Neuronal stem cell (in vitro differentiated cells): ENCODE results near the gene RRBP1.

ENCODE experiments used
- DNase-seq: peaks from one replicate; pipeline ENCODE4 v3.0.0-alpha.2; 2013; ENCODE audit warnings: low spot score
- H2AFZ ChIP-seq: one replicate; pipeline ENCODE4 v1.6.1; 2013; ENCODE audit warnings: mild to moderate bottlenecking, low read length, inconsistent platforms
- H2AK5ac ChIP-seq: 2 replicates; pipeline ENCODE4 v1.6.1; 2013; ENCODE audit warnings: low read depth, mild to moderate bottlenecking, inconsistent platforms, low read length, moderate library complexity, mixed read lengths
- H2BK120ac ChIP-seq: 2 replicates; pipeline ENCODE4 v1.6.1; 2013; ENCODE audit warnings: low read depth, mild to moderate bottlenecking, inconsistent platforms, low read length, moderate library complexity, mixed read lengths
- H2BK12ac ChIP-seq: one replicate; pipeline ENCODE4 v1.6.1; 2013; ENCODE audit warnings: low read length, inconsistent platforms
- H2BK15ac ChIP-seq: 2 replicates; pipeline ENCODE4 v1.6.1; 2013; ENCODE audit warnings: mild to moderate bottlenecking, low read length, inconsistent platforms, mixed read lengths
- H2BK5ac ChIP-seq: one replicate; pipeline ENCODE4 v1.6.1; 2013; ENCODE audit warnings: inconsistent platforms, mild to moderate bottlenecking, low read length, moderate library complexity
- H3K14ac ChIP-seq: one replicate; pipeline ENCODE4 v1.6.1; 2013; ENCODE audit warnings: low read length, inconsistent platforms
- H3K18ac ChIP-seq: 2 replicates; pipeline ENCODE4 v1.6.1; 2013; ENCODE audit warnings: low read length, inconsistent platforms
- H3K23ac ChIP-seq: 2 replicates; pipeline ENCODE4 v1.6.1; 2013; ENCODE audit warnings: low read depth, mild to moderate bottlenecking, mixed read lengths, low read length, inconsistent platforms; ENCODE audit not compliant: poor library complexity
- H3K27ac ChIP-seq: replicated peaks from 3 replicates; pipeline ENCODE4 v1.5.1; 2013; ENCODE audit warnings: low read length, inconsistent platforms
- H3K27me3 ChIP-seq, 3 experiments: 2 replicates each; pipeline ENCODE4 v1.6.1; 2013; ENCODE audit warnings: low read length in 3 of 3, mild to moderate bottlenecking in 2 of 3, inconsistent platforms in 1 of 3, low read depth in 1 of 3, mixed read lengths in 1 of 3, moderate library complexity in 1 of 3; ENCODE audit not compliant: control insufficient read depth in 3 of 3, insufficient read depth in 3 of 3
- H3K36me3 ChIP-seq, 2 donors: replicated peaks in 1 of 2; 2 replicates each; pipeline ENCODE4 v1.6.1; 2013; ENCODE audit warnings: low read length in 2 of 2; ENCODE audit not compliant: control insufficient read depth in 2 of 2, insufficient read depth in 2 of 2
- H3K4ac ChIP-seq: 2 replicates; pipeline ENCODE4 v1.6.1; 2013; ENCODE audit warnings: inconsistent platforms, mild to moderate bottlenecking, low read length, moderate library complexity
- H3K4me1 ChIP-seq, 2 donors: 1 replicate in 1 of 2; 2 replicates in 1 of 2; pipeline ENCODE4 v1.6.1; 2013; ENCODE audit warnings: low read length in 2 of 2, low read depth in 1 of 2; ENCODE audit not compliant: control insufficient read depth in 2 of 2, insufficient read depth in 1 of 2
- H3K4me2 ChIP-seq: one replicate; pipeline ENCODE4 v1.6.1; 2013; ENCODE audit warnings: mild to moderate bottlenecking, low read length, inconsistent platforms; ENCODE audit not compliant: insufficient read depth, poor library complexity, severe bottlenecking
- H3K4me3 ChIP-seq, 2 donors: 2 replicates each; pipeline ENCODE4 v1.5.1; 2013; ENCODE audit warnings: low read length in 2 of 2, mild to moderate bottlenecking in 2 of 2, inconsistent platforms in 1 of 2, moderate library complexity in 1 of 2
- H3K79me1 ChIP-seq: one replicate; pipeline ENCODE4 v1.6.1; 2013; ENCODE audit warnings: low read depth, mild to moderate bottlenecking, inconsistent platforms, low read length, moderate library complexity
- H3K9ac ChIP-seq: one replicate; pipeline ENCODE4 v1.6.1; 2013; ENCODE audit warnings: mild to moderate bottlenecking, low read depth, low read length, inconsistent platforms; ENCODE audit not compliant: poor library complexity
- H3K9me3 ChIP-seq, 2 donors: replicated peaks in 1 of 2; 2 replicates each; pipeline versions ENCODE3 to v1.6.1; 2013; ENCODE audit warnings: low read length in 2 of 2, mild to moderate bottlenecking in 2 of 2, inconsistent platforms in 1 of 2, low read depth in 1 of 2, mixed read lengths in 1 of 2, moderate library complexity in 1 of 2; ENCODE audit not compliant: control insufficient read depth in 2 of 2, insufficient read depth in 1 of 2
- H4K8ac ChIP-seq: one replicate; pipeline ENCODE4 v1.6.1; 2013; ENCODE audit warnings: low read depth, mild to moderate bottlenecking, inconsistent platforms, low read length, moderate library complexity
- H4K91ac ChIP-seq: one replicate; pipeline ENCODE4 v1.6.1; 2013; ENCODE audit warnings: low read length, low read depth, mild to moderate bottlenecking, inconsistent platforms; ENCODE audit not compliant: poor library complexity
- WGBS, 2 donors: extraction: QIAGEN DNeasy Blood & Tissue Kit; methylation state at CpG; one replicate each; pipeline ENCODE4 v1.1.7; 2013; ENCODE audit warnings: missing lambda C conversion rate in 2 of 2, mixed read lengths in 1 of 2; ENCODE audit not compliant: insufficient read length in 2 of 2, insufficient replicate concordance in 1 of 2; ENCODE audit errors: extremely low coverage in 2 of 2; 5-methylcytosine and 5-hydroxymethylcytosine counted together

RRBP1 gene

DNA sequence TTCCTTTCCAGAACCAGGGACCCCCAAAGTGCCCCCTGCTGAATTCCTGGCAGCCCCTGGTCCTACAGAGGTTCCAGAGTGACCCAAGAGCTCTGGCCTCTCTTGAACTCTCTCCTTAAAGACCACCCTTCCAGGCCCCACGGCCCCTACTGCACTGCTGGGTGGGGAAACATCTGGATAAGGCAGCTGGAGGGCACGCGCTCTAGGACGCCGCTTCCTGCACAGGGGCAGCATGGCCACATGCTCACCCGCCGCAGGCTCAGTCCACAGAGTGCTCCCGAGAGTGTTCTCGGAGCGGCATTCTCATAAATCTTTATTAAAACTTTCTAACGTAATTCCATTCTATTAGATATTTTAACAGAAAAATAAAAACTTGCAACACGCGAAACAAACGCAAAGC lies 37.0 kb downstream of the RRBP1 start:
- Histone ChIP-seq H3K79me1 (peaks cover 3% of the 10 kb centered on the region), H4K8ac (no peak overlapping the region), H3K4me1 (peaks cover 18 to 27% of the 10 kb centered on the region in 2 donors), H3K27ac (no peak overlapping the region), H3K23ac (no peak overlapping the region), H3K36me3 (peaks cover 0 to 8% of the 10 kb centered on the region in 2 donors), H4K91ac (no peak overlapping the region), H3K4me3 (no peak overlapping the region), H3K9ac (no peak overlapping the region), H3K14ac (no peak overlapping the region), H2BK12ac (no peak overlapping the region), H2BK15ac (no peak overlapping the region), H2BK5ac (no peak overlapping the region), H3K4ac (no peak overlapping the region), H2AFZ (no peak overlapping the region), H2BK120ac (no peak overlapping the region), H3K18ac (no peak overlapping the region), H3K9me3 (no peaks in the 10 kb centered on the region), H3K27me3 (no peaks in the 10 kb centered on the region), H3K4me2 (no peak overlapping the region), H2AK5ac (no peak overlapping the region)
- 100% methylated on average over 3 of the region's 14 CpGs; no CpG with 5 or more reads in 1 of the 2 donors for WGBS, 2 donors
- DNase-seq = no peak

DNA sequence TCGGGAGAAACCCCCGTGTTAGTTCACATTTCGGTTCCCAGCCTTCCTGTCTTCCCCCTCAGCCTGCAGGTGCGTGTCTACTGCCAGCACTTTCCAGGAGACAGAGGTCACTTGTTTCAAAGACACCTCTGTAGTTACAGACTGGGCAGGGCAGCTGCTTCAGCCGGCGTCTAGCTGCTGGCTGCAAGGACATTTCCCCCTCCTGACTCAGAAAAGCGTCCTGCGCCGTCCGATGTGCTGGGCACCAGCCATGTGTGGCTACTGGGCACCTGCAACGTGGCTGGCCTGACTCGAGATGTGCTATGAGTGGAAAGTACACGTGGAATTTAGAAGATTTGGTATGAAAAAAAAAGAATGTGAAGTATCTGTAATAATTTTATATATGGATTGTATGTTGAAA lies 37.6 kb downstream of the RRBP1 start:
- Histone ChIP-seq H3K9ac (no peak overlapping the region), H2AFZ (no peak overlapping the region), H3K4me3 (no peak overlapping the region), H3K4ac (no peak overlapping the region), H3K79me1 (peaks cover 3% of the 10 kb centered on the region), H3K4me1 (peaks cover 16 to 27% of the 10 kb centered on the region in 2 donors), H2BK12ac (no peak overlapping the region), H2BK5ac (no peak overlapping the region), H4K91ac (no peak overlapping the region), H2AK5ac (no peak overlapping the region), H3K36me3 (peaks cover 0 to 8% of the 10 kb centered on the region in 2 donors), H3K4me2 (no peak overlapping the region), H4K8ac (no peak overlapping the region), H3K23ac (no peak overlapping the region), H3K9me3 (no peaks in the 10 kb centered on the region), H3K18ac (no peak overlapping the region), H3K14ac (no peak overlapping the region), H2BK120ac (no peak overlapping the region), H2BK15ac (no peak overlapping the region), H3K27me3 (no peaks in the 10 kb centered on the region), H3K27ac (no peak overlapping the region)
- WGBS, 2 donors = 100% methylated on average over 1 of the region's 13 CpGs
- DNase-seq = no peak

- peaks cover 0 to 8% of the 10 kb centered on the region in 2 donors for H3K36me3 ChIP-seq
- WGBS, 2 donors = no CpG with 5 or more reads among the region's 10 CpGs
- H3K27me3 ChIP-seq = no peaks in the 10 kb centered on the region
- H4K91ac ChIP-seq = no peak overlapping the region
- H3K9ac ChIP-seq = no peak overlapping the region
- no peak overlapping the region for H3K27ac ChIP-seq
- H4K8ac ChIP-seq = no peak overlapping the region
- H3K23ac ChIP-seq = no peak overlapping the region
- H3K4ac ChIP-seq = no peak overlapping the region
- DNase-seq = no peak
- H3K4me3 ChIP-seq = no peak overlapping the region
- H3K18ac ChIP-seq = no peak overlapping the region
- H3K4me2 ChIP-seq = no peak overlapping the region
- no peak overlapping the region for H2BK15ac ChIP-seq
- H2BK120ac ChIP-seq = no peak overlapping the region
- H2AFZ ChIP-seq = no peak overlapping the region
- H3K79me1 ChIP-seq = peaks cover 3% of the 10 kb centered on the region
- H3K9me3 ChIP-seq = no peaks in the 10 kb centered on the region
- H2BK12ac ChIP-seq = no peak overlapping the region
- H3K14ac ChIP-seq = no peak overlapping the region
- no peak overlapping the region for H2AK5ac ChIP-seq
- H3K4me1 ChIP-seq = peaks cover 15 to 23% of the 10 kb centered on the region in 2 donors
- no peak overlapping the region for H2BK5ac ChIP-seq
Observed at GRCh38 chr20:17643531-17644188, 38.4 kb downstream of the RRBP1 start.

DNA sequence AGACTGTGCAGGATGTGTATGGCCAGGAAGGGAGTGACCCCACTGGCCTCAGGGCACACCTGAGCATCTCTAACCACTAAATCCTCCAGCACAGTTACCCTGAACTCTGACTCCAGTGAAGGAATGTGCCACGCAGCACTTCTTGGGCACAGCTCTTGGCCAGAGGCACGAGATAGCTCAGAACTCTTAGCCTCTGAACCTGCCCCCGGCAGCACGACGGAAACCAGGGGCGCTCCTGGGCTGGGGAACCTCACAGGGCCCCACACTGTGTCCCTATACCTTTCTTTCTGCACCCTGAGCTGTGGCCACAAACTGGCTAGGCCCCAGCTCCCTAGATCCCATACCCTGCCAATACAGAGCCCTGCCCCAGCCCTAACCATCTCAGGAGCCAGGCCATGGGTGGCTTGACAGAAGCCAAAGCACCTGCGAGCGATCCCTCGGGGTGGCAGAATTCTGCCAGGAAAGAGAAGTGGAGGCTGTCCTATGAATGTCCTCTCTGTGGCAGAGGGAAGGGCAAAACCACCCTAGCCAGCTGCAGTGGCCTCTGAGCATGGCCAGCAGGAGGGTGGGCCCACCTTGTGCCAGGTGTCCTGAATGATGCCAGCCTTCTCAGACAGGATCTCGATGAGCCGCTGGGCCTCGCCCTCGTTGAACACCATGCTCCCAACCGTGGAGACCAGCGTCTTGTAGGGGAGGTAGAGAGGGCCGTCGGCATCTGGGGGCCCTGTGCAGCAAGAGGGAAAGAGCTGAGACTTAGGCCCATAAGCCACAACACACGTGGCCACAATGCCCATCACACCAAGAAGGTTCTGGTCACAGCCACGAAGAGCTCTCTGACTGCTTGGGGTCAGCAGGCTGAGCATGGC lies 39.4 kb downstream of the RRBP1 start:
- H4K91ac ChIP-seq = no peak overlapping the region
- no peaks in the 10 kb centered on the region for H3K27me3 ChIP-seq
- H3K4ac ChIP-seq = no peak overlapping the region
- peaks cover 0 to 8% of the 10 kb centered on the region in 2 donors for H3K36me3 ChIP-seq
- DNase-seq = no peak
- H3K9ac ChIP-seq = no peak overlapping the region
- no peak overlapping the region for H2AFZ ChIP-seq
- H2AK5ac ChIP-seq = no peak overlapping the region
- no peaks in the 10 kb centered on the region for H3K79me1 ChIP-seq
- H3K18ac ChIP-seq = no peak overlapping the region
- H3K14ac ChIP-seq = no peak overlapping the region
- peaks cover 13 to 18% of the 10 kb centered on the region in 2 donors for H3K4me1 ChIP-seq
- no peak overlapping the region for H2BK15ac ChIP-seq
- no peak overlapping the region for H3K4me3 ChIP-seq
- no peak overlapping the region for H3K27ac ChIP-seq
- no peak overlapping the region for H4K8ac ChIP-seq
- WGBS, 2 donors = no CpG with 5 or more reads among the region's 19 CpGs
- H2BK12ac ChIP-seq = no peak overlapping the region
- H3K9me3 ChIP-seq = no peaks in the 10 kb centered on the region
- no peak overlapping the region for H2BK120ac ChIP-seq
- no peak overlapping the region for H2BK5ac ChIP-seq
- H3K23ac ChIP-seq = no peak overlapping the region
- no peak overlapping the region for H3K4me2 ChIP-seq
